HG02840 (cell line): Measurements from ENCODE around the gene KLHL17.
"Not testable (repeated sequence)": the region's sequence is repeated elsewhere in the genome, so short reads cannot be mapped to it uniquely, and the experiment has no call there.

Source experiments
- ATAC-seq: cut with Tn5 transposase; IDR thresholded peaks from one replicate; pipeline ENCODE4 v1.9.1; 2021; ENCODE audit warnings: mild to moderate bottlenecking, moderate library complexity, moderate number of reproducible peaks; ENCODE audit not compliant: unreplicated experiment, low FRiP score

The KLHL17 gene

GRCh38 chr1:935751-936231 lies 24.6 kb upstream of the KLHL17 start:
- no peak for ATAC-seq

GRCh38 chr1:936348-937264 lies 23.8 kb upstream of the KLHL17 start:
- no peak for ATAC-seq

GRCh38 chr1:937521-937920 lies 22.9 kb upstream of the KLHL17 start:
- ATAC-seq = no peak

- no peak for ATAC-seq
Measured at GRCh38 chr1:938088-938683, 22.2 kb upstream of the KLHL17 start.

- ATAC-seq = no peak
Measured at GRCh38 chr1:938711-939489, 21.5 kb upstream of the KLHL17 start.

- no peak for ATAC-seq
Measured at GRCh38 chr1:939511-940106, 20.8 kb upstream of the KLHL17 start.

- ATAC-seq = no peak
Measured at GRCh38 chr1:940107-941014, 20.0 kb upstream of the KLHL17 start.

- ATAC-seq = no peak
Measured at GRCh38 chr1:941015-941587, 19.3 kb upstream of the KLHL17 start.

GRCh38 chr1:941588-942383 lies 18.6 kb upstream of the KLHL17 start:
- no peak for ATAC-seq

- no peak for ATAC-seq
Measured at GRCh38 chr1:942411-942821, 18.0 kb upstream of the KLHL17 start.

GRCh38 chr1:942864-943533 lies 17.4 kb upstream of the KLHL17 start:
- ATAC-seq = no peak

- no peak for ATAC-seq
Measured at GRCh38 chr1:943545-944340, 16.6 kb upstream of the KLHL17 start.

GRCh38 chr1:944341-945325 lies 15.8 kb upstream of the KLHL17 start:
- ATAC-seq = no peak

- ATAC-seq = no peak
Measured at GRCh38 chr1:945688-946556, 14.5 kb upstream of the KLHL17 start.

- ATAC-seq = not testable (repeated sequence)
Measured at GRCh38 chr1:946811-947210, 13.6 kb upstream of the KLHL17 start.
